ENCODE measurements around the gene BCAR3. TPM values are rescaled to one million over a fixed set of nuclear protein-coding genes. Genes with fewer than 3 reads are reported as not detected.
A peak's percentile ranks its signal among the peaks of the same experiment; 100 is the strongest.
"Not testable (repeated sequence)": the region's sequence is repeated elsewhere in the genome, so short reads cannot be mapped to it uniquely, and the experiment has no call there.

Gene BCAR3
- total RNA-seq, 1 donor from 2014 or later, result 59.5 TPM

DNA sequence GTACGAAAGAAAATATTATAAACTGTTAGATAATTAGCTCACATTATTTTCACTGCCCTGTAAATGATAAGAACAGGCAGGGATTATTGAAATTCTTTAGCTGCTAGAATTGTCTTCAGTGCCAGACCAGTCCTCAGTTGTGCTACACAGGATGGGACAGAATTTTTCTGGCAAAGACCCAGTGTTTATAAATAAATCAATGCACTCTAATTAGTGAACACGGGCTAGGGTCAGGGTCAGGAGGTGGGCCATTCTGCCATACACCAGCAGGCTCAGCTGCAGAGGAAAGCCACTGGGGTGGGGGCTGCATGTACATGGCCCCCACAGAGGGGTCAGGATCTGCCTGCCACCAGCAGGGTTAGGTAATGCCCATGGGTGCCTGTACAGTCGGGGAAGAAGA is 6.4 kb downstream of the BCAR3 start:
- H3K27me3 Mint-ChIP-seq, result no peaks in the 10 kb centered on the region
- ChIA-PET CTCF (interaction anchor here (1.7 kb wide), 1 partner anchor 138 kb away, joined by 5 read pairs; no protein-coding TSS in a partner anchor), POLR2A (no interaction called here)
- peaks cover 58% of the 10 kb centered on the region for H3K4me1 Mint-ChIP-seq
- intact Hi-C loops (cut with micrococcal nuclease), result no loop called here
- no peak overlapping the region for H3K27ac Mint-ChIP-seq
- H3K36me3 Mint-ChIP-seq (ENCODE audit: low read depth), result peaks cover 67% of the 10 kb centered on the region
- no peaks in the 10 kb centered on the region for H3K9me3 Mint-ChIP-seq
- no peak for ATAC-seq (ENCODE audit: low read depth)
- no peak for DNase-seq
- no peak for TF ChIP-seq CTCF (IDR thresholded peaks at IDR 0.05)
- no peak overlapping the region for H3K4me3 Mint-ChIP-seq

GRCh38 chr1:93674071-93674470 is 7.6 kb downstream of the BCAR3 start:
- H3K27ac Mint-ChIP-seq; H3K4me3 Mint-ChIP-seq; H3K27me3 Mint-ChIP-seq; DNase-seq; ATAC-seq (ENCODE audit: low read depth); intact Hi-C loops (cut with micrococcal nuclease); CTCF ChIA-PET; H3K9me3 Mint-ChIP-seq; POLR2A ChIA-PET: not testable (repeated sequence)
- Mint-ChIP-seq H3K36me3 (ENCODE audit: low read depth) (peaks cover 70% of the 10 kb centered on the region), H3K4me1 (peaks cover 48% of the 10 kb centered on the region)

- POLR2A ChIA-PET, result interaction anchor here (1.5 kb wide), 1 partner anchor 77 kb away, joined by 5 read pairs; no protein-coding TSS in a partner anchor
- intact Hi-C loops (cut with micrococcal nuclease), result no loop called here
- peak overlapping the region; percentile 25 for H3K27ac Mint-ChIP-seq
These were observed 8.3 kb downstream of the BCAR3 start for GRCh38 chr1:93673163-93673829.

GRCh38 chr1:93672477-93673162 is 9.0 kb downstream of the BCAR3 start:
- H3K9me3 Mint-ChIP-seq, result no peaks in the 10 kb centered on the region
- no peak overlapping the region for H3K4me3 Mint-ChIP-seq
- no peak overlapping the region for H3K27ac Mint-ChIP-seq
- H3K36me3 Mint-ChIP-seq (ENCODE audit: low read depth), result peaks cover 72% of the 10 kb centered on the region
- intact Hi-C loops (cut with micrococcal nuclease), result no loop called here
- ATAC-seq (ENCODE audit: low read depth) (no peak), DNase-seq (no peak)
- no peaks in the 10 kb centered on the region for H3K27me3 Mint-ChIP-seq
- ChIA-PET POLR2A (interaction anchor here (0.6 to 1.5 kb wide), 3 partner anchors 10 to 77 kb away, joined by 3 to 5 read pairs (median 4); no protein-coding TSS in a partner anchor), CTCF (interaction anchor here (0.7 to 2.1 kb wide), 6 partner anchors 9 to 174 kb away, joined by 3 to 6 read pairs (median 4); partner anchors contain the start of gene BCAR3)
- H3K4me1 Mint-ChIP-seq, result peaks cover 40% of the 10 kb centered on the region
- TF ChIP-seq CTCF (IDR thresholded peaks at IDR 0.05), result no peak

More at GRCh38 chr1:93673163-93673829, 8.3 kb downstream of the BCAR3 start:
- CTCF ChIA-PET, result interaction anchor here (1.6 to 2.1 kb wide), 2 partner anchors 8 to 141 kb away, joined by 4 to 6 read pairs; partner anchors contain the start of gene BCAR3
- Mint-ChIP-seq H3K36me3 (ENCODE audit: low read depth) (peaks cover 69% of the 10 kb centered on the region), H3K27me3 (no peaks in the 10 kb centered on the region), H3K4me3 (no peak overlapping the region), H3K9me3 (no peaks in the 10 kb centered on the region), H3K4me1 (peaks cover 43% of the 10 kb centered on the region)
- no peak for ATAC-seq (ENCODE audit: low read depth)
- DNase-seq, result no peak
- TF ChIP-seq CTCF (IDR thresholded peaks at IDR 0.05), result no peak

- Mint-ChIP-seq H3K4me1 (peaks cover 34% of the 10 kb centered on the region), H3K4me3 (no peak overlapping the region), H3K27me3 (no peaks in the 10 kb centered on the region), H3K27ac (peak overlapping the region; percentile 37), H3K36me3 (ENCODE audit: low read depth) (peaks cover 72% of the 10 kb centered on the region), H3K9me3 (no peaks in the 10 kb centered on the region)
- POLR2A ChIA-PET, result interaction anchor here (0.6 to 2.1 kb wide), 4 partner anchors 9 to 78 kb away, joined by 3 to 5 read pairs (median 4); partner anchors contain the start of gene BCAR3
- TF ChIP-seq CTCF (IDR thresholded peaks at IDR 0.05), result no peak
- CTCF ChIA-PET, result interaction anchor here (0.7 to 2.1 kb wide), 7 partner anchors 9 to 174 kb away, joined by 3 to 6 read pairs (median 4); partner anchors contain the start of gene BCAR3
- intact Hi-C loops (cut with micrococcal nuclease), result no loop called here
- ATAC-seq (ENCODE audit: low read depth), result no peak
- no peak for DNase-seq
These were observed 9.6 kb downstream of the BCAR3 start for GRCh38 chr1:93672069-93672468.

Measured in activated B cell treated with CpG ODN at 0.5 μM for 24 hours (primary cell).